Measurements from ENCODE around the gene FDX1.

The FDX1 gene

DNA sequence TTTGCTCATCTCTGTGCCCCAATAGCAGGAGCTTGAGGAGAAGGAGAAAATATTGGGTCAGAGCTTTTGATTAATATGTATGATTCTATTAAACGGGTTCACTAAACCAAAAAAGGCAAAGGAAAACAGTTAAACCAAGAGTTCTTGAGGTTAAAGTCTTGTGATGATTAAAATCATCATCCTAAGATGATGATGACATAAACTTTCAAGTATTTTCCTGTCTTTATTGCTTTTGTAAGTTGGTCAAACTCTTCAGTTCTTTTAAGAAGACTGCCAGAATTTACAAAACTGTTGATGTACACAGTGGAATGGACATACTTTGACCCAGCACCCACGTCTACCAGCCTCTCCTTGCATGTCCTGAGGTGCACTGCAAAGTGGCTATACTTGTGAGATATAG, 41.0 kb downstream of the FDX1 start:
- no peak for DNase-seq

DNA sequence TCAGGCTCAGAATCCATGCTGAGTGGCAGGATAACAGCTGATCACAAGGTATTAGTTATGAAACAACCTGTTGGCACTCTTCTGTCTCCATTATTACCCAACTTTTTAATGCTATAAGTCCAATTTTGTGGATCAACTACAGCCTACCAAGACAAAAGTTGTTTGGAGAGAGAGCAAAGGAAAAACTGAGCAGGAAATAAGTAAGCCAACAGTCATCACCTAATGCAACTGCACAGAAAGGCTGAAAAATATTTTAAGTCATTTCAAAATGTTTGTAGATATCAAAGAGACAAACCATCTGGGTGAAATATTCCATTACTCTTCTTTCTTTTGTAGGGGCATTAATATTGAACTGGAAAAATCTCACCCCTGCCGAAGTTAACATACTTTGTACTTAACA, 41.6 kb downstream of the FDX1 start:
- no peak for DNase-seq

DNA sequence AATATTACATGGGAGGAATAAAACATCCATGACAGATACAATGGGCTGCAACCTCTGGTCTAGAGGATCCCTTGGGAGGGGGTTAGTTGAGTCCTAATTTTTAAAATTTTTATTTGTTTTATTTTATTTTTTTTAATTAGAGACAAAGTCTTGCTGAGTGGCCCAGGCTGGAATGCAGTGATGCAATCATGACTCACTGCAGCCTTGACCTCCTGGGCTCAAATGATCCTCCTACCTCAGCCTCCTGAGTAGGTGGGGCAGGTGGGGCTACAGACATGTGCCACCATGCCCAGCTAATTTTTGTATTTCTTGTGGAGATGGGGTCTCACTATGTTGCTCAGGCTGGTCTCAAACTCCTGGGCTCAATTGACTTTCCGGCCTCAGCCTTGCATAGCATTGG, 43.1 kb downstream of the FDX1 start:
- DNase-seq, result no peak

DNA sequence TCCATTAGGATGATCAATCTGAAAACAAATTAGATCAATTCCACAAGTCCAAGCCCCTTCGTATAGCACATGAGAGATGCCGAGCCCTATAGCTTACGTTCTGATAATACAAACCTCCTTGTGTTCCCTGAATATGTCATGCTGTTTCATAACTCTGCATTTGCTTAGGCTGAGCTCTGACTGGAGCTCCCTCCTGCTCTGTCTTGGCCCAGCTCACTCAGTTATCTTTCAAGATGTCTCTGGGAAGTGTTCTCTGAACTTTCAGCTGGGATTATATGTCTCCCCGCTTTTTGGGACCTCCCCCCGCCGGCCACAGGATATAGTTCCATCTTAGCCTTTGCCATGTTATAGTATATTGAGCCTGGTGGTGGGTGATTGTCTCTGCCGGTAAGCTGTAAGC, 44.0 kb downstream of the FDX1 start:
- no peak for DNase-seq

DNA sequence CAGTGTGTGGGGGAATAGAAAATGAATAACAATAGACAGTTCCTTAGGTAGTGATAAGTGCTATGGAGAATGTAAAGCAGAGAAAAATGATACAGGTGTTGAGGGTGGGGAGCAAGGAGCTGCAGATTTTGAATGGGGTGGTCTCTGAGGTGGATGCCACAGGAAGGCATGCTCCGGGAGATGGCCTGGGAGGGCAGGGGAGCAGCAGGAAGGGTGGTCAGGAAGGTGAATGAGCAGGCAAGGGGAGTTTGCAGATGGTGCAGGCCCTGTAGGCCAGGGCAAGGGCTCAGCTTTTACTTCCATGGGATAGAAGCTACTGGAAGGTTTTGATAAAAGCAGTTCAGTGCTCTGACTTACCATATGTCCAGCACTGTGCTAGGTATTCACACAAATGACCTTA, 44.8 kb downstream of the FDX1 start:
- DNase-seq, result no peak

DNA sequence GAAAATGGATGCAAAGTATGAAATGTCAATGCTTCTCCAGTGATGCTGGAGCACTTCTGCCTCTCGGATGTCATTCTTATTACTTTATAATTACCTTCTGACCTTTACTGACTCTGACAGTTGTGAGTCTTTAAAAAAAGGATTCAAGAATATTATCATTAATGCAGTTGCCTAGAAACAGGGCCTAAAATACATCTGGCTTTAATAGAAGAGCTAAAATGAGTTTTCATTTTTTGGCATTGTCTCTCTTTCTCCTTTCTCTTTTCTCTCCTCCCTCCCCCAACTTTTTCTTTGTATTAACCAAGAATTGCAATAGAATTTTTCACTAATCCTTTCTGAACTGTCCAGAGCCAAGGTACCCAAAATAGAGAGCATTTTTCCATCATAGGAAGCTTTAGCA, 45.9 kb downstream of the FDX1 start:
- DNase-seq, result no peak

DNA sequence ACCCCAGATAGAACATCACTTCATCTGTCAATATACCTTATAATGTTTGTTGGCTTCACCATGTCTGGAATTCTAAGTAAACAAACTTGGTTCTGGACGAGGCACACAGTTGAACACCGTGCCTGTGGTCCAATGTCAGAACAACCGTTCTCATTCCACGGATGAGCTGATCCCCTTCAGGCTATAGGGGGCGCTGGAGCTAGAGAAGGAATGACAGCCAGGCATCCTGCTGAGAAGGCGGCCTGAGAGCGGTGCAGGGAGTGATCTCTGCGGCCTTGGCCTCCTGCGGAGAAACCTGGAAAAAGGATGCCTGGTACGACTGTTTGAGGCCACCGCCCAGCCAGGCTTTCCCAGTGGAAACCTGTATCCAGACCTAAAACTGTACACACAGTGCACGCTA, 48.7 kb downstream of the FDX1 start:
- no peak for DNase-seq

DNA sequence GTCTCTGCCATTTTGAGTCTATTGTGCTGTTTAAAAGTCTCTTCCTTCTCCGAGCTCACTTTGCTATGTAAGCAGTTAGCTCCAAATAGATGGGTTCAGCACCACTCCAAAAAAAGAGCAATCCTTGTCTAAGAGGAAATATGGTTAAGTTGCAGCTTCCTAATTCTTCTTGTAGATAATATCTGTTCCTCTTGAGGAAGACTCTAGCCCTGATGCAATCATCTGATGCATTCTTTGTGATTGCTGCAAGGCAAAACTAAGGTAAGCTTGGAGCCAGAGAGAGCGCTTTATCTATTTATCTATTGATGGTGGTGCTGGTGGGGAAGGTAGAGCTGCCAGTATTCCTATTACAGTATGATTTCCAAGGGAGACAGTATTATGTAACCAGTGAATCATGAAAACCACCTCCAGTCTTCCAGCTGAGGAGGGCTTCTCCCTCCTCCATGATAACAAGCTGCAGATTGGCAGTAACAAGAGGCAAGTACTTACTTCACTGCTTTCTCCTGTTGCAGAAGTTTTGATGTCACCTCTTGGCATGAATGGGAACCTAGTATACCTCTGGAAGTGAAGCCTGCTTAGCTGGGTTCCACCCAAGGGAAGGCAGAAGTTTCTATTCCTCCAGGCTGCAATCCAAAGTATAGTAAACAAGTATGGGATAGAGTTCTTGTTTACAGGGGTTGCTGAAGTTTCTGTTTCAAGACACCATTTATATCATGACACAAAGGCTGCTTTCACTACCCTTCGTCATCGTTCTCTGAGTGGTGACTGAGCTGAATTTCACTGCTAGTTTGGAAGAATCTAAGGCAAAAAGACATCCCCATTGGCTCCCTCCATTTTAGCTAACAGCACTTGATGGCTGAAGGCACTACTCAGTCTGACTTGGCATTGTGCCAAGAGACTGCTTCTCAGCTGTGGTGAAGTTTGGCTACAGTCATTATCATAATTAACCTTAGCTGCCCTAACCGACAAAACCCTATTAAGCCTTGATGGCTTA, 49.7 kb downstream of the FDX1 start:
- no peak for DNase-seq

DNA sequence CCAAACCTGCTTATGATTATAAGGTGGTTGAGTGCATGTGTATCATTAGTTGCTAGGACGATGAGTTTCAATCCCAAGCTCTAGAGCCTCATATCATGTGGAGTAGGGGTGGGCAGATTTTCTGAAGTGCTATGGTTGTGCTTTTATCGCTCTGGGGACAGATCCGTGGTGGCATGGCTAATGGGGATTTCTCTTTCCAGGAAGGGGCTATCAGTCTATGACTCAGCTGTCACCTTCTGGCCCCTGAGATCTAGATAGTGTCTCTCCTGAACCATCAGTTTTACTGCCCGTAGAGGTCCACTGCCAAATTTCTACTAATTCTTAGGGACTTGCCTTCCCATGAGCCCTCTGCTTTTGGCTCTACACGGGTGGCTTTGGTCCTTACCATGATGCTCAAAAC, 51.8 kb downstream of the FDX1 start:
- no peak for DNase-seq

DNA sequence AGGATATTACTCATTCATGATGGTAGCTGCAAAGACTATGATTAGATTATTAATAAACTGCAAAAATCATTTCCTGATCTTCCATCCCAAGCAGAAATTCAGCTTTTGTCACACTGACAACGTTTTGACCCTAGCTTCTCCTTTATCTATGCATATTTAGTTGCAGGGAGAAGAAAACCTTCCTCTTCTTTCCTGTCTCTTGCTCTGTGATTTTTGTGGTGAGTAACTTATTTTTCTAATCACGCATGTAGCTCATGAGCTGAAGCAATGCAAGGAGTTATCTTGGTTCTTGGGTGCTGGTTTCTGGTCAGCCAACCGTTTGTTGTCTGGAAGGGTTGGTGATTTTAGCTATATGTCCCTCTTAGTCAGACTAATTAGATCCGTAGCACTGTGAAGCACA, 56.4 kb downstream of the FDX1 start:
- no peak for DNase-seq

DNA sequence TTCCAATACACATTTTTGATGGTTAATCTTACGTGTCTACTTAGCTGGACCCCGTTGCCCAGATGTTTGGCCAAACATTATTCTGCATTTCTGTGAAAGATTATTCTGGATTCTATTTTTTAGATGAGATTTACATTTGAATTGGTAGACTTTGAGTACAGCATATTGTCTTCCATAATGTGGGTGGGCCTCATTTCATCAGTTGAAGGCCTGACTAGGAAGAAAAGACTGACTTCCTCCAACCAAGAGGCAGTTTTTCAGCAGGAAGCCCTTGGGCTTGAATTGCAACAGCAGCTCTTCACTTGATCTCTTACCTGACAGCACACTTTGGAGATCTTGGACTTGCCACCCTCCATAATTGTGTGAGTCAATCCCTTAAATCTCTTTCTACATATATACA, 58.7 kb downstream of the FDX1 start:
- no peak for DNase-seq

DNA sequence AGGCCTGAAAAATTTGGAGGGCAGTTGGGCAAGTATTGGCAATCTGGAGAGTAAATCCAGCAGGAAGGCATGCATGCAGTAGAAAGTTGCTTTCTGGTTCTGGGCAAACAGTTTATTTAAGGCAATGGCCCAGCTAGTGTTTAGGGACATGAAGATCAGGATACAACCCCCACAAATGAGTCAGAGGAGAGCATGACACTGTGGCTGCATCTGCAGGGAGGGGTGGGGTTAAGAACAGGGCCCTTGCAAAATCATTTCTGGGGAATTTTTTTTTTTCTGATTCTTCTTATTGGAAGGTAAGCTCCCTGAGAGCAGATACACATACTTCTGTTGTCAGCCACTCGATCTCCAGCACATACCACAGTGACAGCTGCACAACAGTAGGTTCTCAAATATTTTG, 61.1 kb downstream of the FDX1 start:
- no peak for DNase-seq

DNA sequence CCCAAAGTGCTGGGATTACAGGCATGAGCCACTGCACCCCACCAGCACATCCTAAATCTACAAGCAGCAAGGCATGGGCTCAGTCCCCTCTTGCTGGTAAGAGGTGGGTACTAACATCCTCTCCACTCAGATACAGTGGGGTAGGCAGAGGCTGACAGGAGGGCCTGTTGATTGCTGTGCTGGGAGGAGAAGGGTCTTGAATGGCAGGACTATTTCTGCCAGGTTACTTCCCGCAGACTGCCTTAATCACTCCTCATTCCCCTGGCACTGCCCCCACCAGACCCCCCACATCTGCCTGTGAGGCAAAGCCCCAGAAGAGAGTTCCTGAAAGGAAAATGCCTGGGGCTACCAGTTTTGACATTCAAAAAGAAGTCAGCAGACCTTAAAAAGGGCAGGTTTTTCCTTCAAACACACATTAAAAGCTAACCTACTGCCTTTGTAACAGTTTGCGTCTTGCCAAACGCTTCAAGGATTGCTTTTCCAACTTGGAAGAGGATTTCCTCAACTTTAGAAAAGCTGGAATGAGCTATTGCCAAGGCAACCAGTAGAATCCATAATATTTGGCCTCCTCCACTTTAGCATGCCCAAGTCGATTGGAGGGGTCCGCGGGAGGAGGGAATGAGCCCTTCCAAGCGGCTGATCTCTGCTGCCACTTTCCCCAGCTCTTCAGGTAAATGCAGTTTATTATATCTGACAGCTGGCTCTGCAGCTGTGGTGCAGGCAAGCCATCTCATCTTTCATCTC, 62.0 kb downstream of the FDX1 start:
- DNase-seq, result no peak

DNA sequence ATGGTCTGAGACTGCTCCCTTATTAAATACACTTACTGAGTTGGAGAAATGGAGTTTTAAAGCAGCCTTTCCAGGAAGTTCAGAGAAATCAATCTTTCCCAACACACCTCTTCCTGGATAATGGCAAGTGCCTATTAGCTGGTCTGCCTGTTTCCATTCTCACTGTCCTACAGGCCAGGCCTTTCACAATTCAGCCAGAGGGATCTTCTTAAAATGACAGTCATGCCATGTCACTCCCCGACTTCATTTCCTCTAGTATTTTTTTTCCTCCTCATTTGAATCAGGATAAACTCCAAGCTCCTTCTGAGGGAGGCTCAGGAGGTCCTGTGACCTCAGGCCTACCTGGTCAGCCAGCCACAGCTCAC, 62.6 kb downstream of the FDX1 start:
- no peak for DNase-seq

DNA sequence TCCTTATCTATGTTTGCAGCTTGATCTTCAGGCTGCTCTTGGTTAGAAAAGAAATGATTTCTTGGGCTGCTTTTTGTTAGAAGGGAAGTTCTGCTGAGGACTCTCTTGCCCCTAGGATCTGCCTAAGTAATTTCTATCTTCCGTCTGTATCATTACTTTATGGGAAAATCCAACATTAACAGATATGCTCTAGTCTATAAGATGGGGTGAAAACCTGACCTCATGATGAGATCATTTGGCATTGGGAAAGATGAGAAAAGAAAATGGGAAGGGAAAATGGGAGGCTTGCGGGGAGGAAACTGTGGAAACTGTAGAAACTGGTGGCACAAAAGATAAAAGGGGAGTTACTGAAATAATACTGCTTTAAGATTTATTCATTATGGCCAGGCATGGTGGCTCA, 63.6 kb downstream of the FDX1 start:
- DNase-seq, result no peak

DNA sequence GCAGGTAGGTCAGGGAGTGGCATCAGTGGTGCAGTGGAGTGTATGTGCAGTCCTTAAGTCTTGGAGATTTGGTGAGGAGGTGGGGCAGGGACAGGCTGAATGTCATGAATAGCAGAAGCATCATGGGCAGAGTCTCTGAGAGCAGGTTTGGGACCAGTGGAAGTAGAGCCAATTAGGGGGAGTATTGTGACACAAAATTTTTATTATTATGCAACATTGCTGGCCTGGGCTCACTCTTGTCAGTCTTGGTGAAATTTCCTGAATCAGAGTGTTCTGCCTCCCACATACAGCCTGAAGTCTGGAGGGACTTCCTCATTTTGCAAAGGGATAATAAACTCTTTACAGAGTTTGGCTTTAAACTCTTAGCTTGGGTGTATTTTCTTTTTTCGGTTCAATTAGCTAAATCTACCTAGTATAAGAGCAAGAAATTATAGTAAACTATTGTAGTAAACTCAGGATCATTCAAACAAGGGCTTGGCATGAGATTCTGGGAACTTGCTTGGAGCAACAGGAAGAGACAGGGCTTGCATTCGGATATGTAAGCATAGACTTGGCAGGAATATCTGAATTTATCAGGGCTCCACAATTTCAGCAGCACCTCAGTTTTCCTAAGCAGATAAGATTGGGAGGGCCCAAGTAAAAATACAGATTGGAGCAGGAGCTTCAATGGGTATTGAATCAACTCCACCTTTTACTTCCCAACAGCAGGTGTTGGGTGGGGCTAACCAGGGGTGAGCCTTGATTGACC, 67.7 kb downstream of the FDX1 start:
- DNase-seq, result no peak

DNA sequence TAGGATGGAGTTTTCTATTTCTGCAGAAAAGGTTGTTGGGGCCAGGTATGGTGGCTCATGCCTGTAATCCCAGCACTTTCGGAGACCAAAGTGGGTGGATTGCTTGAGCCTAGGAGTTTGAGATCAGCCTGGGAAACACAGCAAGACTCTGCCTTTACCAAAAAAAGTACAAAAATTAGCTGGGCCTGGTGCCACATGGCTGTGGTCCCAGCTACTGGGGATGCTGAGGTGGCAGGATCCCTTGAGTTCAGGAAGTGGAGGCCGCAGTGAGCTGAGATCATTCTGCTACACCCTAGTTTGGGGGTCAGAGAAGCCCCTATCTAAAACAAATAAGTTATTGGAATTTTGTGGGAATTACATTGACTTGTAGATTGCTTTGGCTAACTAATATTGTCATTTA, 71.7 kb downstream of the FDX1 start:
- no peak for DNase-seq

DNA sequence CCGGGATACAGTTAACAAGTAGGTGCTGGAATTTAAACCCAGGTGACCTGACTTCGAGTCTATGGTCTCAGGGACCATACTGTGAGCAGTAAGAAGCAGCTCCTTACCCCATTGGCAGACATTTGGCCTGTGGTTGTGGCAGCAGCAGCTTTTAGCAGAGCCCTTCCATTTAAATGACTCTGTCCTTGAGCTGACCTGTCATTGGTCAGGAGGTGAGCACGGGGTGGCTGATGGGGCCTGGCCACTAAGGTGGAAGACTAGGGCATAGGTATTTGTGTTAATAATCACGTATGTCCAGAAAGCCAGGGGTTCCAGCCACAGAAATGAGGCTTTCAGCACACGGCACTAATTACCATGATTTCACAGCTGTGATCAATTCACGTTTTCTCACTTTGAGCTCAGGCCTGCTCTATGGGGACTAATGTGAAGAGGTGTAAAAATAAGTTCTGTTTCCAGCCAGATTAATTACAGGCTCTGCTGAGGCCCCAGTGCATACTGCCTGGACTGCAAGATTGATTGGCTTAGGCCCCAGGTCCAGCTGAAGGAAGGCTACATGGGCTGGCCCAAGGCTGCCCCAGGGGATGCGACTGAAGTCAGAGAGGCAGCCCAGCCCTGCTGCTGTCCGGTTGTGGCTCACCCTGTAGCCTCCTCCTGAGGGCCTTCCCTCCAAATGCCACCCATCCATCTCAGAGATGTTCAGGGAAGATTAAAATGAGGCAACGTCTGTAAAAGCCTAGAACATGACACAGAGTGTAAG, 76.0 kb downstream of the FDX1 start:
- DNase-seq, result no peak

DNA sequence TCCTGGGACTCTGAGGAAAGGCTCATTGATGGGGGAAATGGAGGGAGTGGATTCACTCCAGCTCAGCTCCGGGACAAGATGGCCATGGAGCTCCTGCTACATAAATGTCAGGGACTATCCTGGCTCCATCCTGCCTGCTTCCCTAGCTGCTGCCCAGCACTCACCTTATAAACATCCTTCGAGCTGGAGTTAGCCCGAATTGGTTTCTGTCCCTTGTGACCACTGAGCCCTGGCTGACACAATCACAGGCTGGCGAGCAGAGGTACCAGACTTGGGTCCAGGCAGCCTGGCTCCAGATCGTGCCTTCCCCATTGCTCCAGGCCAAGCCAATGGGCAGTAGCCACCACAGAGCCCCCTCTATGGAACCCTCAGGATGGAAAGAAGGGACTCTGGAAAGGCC, 77.6 kb downstream of the FDX1 start:
- DNase-seq, result no peak

DNA sequence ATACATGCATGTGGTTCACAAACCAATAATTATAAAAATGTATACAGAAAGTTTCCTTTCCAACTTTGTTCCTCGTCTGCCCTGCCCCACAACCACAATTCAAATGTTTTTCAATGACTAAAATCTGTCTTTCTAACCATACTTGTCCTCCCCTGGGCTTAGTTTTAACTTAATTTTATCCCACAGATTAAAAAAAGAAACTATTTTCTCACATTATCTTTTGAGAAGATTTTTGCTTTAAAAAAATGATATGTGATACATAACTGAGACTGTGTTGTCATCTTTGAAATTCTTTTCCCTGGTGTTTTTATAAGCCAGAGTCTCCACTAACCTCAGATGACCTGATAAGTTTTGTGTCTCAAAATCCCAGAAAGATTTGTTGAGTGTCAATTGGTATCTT, 79.0 kb downstream of the FDX1 start:
- no peak for DNase-seq

DNA sequence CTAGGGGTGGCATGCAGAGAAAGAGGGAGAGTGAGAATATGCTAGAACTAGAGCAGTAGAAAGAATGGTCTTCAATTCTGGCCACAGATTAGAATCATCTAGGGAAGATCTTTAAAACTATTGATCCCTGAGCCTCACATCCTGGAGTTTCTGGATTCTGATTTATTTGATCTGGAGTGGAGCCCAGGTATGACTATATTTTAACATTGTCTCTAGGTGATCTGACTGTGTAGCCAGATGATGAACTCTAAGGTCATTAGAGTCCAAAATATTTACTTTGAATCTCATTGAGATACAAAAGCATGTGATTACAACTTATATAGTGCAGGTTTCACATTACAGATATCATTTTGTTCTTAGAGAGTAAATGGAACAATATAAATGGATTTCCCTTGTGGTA, 79.7 kb downstream of the FDX1 start:
- DNase-seq, result peak; percentile 38

DNA sequence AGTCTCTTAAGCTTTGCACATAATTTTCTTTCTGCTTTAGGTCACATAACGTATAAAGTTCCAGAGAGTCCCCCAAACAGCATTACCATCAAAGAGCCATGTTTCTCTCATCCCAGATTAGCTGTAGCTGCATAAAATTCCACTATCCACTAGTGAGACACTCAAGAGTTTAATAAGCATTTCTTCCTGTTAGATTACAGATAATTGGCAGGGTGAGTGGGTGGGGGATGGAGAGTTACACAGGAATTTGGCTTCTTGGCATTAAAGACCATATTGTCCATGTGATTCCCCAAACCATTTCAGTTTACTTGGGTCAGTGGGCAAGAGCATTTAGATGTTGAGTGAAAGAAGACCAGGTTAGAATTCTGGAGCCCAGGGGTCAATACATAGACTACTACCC, 82.3 kb downstream of the FDX1 start:
- DNase-seq, result no peak

DNA sequence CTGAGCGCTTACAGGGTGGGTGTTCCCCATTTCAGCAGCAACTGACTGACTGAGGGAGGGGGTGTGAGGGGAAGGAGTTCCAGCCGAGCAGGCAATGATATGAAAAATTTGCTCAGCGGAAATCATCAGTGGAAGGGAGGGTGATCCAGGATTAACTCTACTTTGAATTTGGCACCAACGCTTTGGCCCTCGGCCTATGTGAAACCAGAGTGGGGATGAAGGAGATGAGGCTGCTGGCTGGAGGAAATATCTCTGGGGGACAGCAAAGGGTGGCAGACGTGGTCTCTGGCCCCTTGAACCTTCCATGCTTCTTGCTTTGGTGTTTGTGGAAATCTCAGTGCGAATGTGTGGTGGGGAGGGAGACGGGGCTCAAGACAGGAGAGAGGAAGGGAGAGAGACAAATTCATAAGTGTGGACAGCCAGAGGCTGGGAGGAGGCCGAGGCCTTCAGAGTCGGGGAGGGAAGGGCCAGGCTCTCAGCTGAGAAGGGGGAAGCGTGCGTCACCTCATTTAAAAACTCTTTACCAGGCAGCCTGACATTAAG, 83.6 kb downstream of the FDX1 start:
- no peak for DNase-seq
